SK-N-SH treated with all-trans-retinoic acid at 6 μM for 48 hours (cell line): ENCODE data around the gene GLRX.
A peak's percentile ranks its signal among the peaks of the same experiment; 100 is the strongest.

ENCODE experiments used
- ATAC-seq: fragments of 200-7000 bp; cut with Tn5 transposase; 3 replicates; pipeline ENCODE4 v1.9.1; 2020; ENCODE audit warnings: mild to moderate bottlenecking, moderate library complexity
- ARNTL ChIP-seq: fragments of 450-650 bp; formaldehyde crosslinking; IDR thresholded peaks from 2 replicates; pipeline ENCODE4 v1.5.0; 2020; ENCODE audit warnings: low read depth, mild to moderate bottlenecking, moderate library complexity, borderline replicate concordance
- BACH2 ChIP-seq: fragments of 250-450 bp; sonication (Bioruptor Pico); IDR thresholded peaks from 2 replicates; pipeline ENCODE4 v1.9.0; 2021; ENCODE audit warnings: mild to moderate bottlenecking, borderline replicate concordance
- CREB5 ChIP-seq: fragments of 250-450 bp; sonication (Bioruptor Pico); IDR thresholded peaks from 2 replicates; pipeline ENCODE4 v1.5.1; 2020; ENCODE audit warnings: low read depth, mild to moderate bottlenecking, moderate library complexity
- CSDC2 ChIP-seq: fragments of 250-450 bp; sonication (Bioruptor Pico); IDR thresholded peaks from 2 replicates; pipeline ENCODE4 v1.5.0; 2020; ENCODE audit warnings: mild to moderate bottlenecking, moderate library complexity
- ESRRG ChIP-seq: fragments of 250-450 bp; sonication (Bioruptor Pico); IDR thresholded peaks from 2 replicates; pipeline ENCODE4 v1.6.1; 2021; ENCODE audit warnings: mild to moderate bottlenecking
- GLIS3 ChIP-seq: fragments of 250-450 bp; sonication (Bioruptor Pico); IDR thresholded peaks from 2 replicates; pipeline ENCODE4 v1.5.0; 2020; ENCODE audit warnings: mild to moderate bottlenecking, moderate library complexity
- ISL1 ChIP-seq: fragments of 250-450 bp; sonication (Bioruptor Pico); IDR thresholded peaks from 2 replicates; pipeline ENCODE4 v2.1.2; 2022; ENCODE audit warnings: mild to moderate bottlenecking, moderate library complexity
- OSR1 ChIP-seq: fragments of 250-450 bp; sonication (Bioruptor Pico); IDR thresholded peaks from 2 replicates; pipeline ENCODE4 v1.8.0; 2022; ENCODE audit warnings: moderate library complexity, mild to moderate bottlenecking, inconsistent platforms
- PPARA ChIP-seq: fragments of 250-450 bp; sonication (Bioruptor Pico); IDR thresholded peaks from 2 replicates; pipeline ENCODE4 v1.5.0; 2020; ENCODE audit warnings: mild to moderate bottlenecking, borderline replicate concordance
- RARB ChIP-seq: fragments of 250-450 bp; sonication (Bioruptor Pico); IDR thresholded peaks from 2 replicates; pipeline ENCODE4 v1.8.0; 2021; ENCODE audit warnings: mild to moderate bottlenecking, moderate library complexity
- TCF4 ChIP-seq: fragments of 250-450 bp; sonication (Bioruptor Pico); IDR thresholded peaks from 2 replicates; pipeline ENCODE4 v1.8.0; 2021; ENCODE audit warnings: mild to moderate bottlenecking, moderate library complexity, borderline replicate concordance
- TOX ChIP-seq: fragments of 250-450 bp; sonication (Bioruptor Pico); IDR thresholded peaks from 2 replicates; pipeline ENCODE4 v1.8.0; 2021; ENCODE audit warnings: mild to moderate bottlenecking, moderate library complexity, borderline replicate concordance
- ZC3H10 ChIP-seq: fragments of 250-450 bp; sonication (Bioruptor Pico); IDR thresholded peaks from 2 replicates; pipeline ENCODE4 v1.5.1; 2021; ENCODE audit warnings: mild to moderate bottlenecking, moderate library complexity
- ZFP3 ChIP-seq: fragments of 250-450 bp; sonication (Bioruptor Pico); IDR thresholded peaks from 2 replicates; pipeline ENCODE4 v1.5.0; 2020; ENCODE audit warnings: mild to moderate bottlenecking, moderate library complexity
- ZNF565 ChIP-seq: fragments of 450-650 bp; formaldehyde crosslinking; conservative IDR thresholded peaks from 2 replicates; pipeline ENCODE4 v1.5.0; 2020; ENCODE audit warnings: low read depth, mild to moderate bottlenecking, moderate library complexity
- ZNF70 ChIP-seq: fragments of 450-650 bp; formaldehyde crosslinking; IDR thresholded peaks from 2 replicates; pipeline ENCODE4 v1.5.0; 2020; ENCODE audit warnings: mild to moderate bottlenecking, moderate library complexity
- ZNF8 ChIP-seq: fragments of 450-650 bp; formaldehyde crosslinking; IDR thresholded peaks from 2 replicates; pipeline ENCODE4 v1.5.0; 2020; ENCODE audit warnings: mild to moderate bottlenecking, moderate library complexity
- TF ChIP-seq, protein P1 (sequence below): fragments of 250-450 bp; sonication (Bioruptor Pico); IDR thresholded peaks from 2 replicates; pipeline ENCODE4 v1.5.0; 2020; ENCODE audit warnings: mild to moderate bottlenecking, moderate library complexity
- TF ChIP-seq, protein P2 (sequence below): fragments of 250-450 bp; sonication (Bioruptor Pico); IDR thresholded peaks from 2 replicates; pipeline ENCODE4 v1.8.0; 2020; ENCODE audit warnings: mild to moderate bottlenecking, moderate library complexity, borderline replicate concordance
- TF ChIP-seq, protein P3 (sequence below): fragments of 250-450 bp; sonication (Bioruptor Pico); IDR thresholded peaks from 2 replicates; pipeline ENCODE4 v1.8.0; 2021; ENCODE audit warnings: low read depth, mild to moderate bottlenecking, moderate library complexity, borderline replicate concordance

The GLRX gene

GRCh38 chr5:95858661-95859595, 36.4 kb upstream of the GLRX start:
- 0 out of 2 replicates have a peak, but pooled peaks have one; percentile 27 for TF ChIP-seq ZC3H10
- no peak for TF ChIP-seq ISL1 (CRISPR knock-in tag)
- TF ChIP-seq, protein P1, sequence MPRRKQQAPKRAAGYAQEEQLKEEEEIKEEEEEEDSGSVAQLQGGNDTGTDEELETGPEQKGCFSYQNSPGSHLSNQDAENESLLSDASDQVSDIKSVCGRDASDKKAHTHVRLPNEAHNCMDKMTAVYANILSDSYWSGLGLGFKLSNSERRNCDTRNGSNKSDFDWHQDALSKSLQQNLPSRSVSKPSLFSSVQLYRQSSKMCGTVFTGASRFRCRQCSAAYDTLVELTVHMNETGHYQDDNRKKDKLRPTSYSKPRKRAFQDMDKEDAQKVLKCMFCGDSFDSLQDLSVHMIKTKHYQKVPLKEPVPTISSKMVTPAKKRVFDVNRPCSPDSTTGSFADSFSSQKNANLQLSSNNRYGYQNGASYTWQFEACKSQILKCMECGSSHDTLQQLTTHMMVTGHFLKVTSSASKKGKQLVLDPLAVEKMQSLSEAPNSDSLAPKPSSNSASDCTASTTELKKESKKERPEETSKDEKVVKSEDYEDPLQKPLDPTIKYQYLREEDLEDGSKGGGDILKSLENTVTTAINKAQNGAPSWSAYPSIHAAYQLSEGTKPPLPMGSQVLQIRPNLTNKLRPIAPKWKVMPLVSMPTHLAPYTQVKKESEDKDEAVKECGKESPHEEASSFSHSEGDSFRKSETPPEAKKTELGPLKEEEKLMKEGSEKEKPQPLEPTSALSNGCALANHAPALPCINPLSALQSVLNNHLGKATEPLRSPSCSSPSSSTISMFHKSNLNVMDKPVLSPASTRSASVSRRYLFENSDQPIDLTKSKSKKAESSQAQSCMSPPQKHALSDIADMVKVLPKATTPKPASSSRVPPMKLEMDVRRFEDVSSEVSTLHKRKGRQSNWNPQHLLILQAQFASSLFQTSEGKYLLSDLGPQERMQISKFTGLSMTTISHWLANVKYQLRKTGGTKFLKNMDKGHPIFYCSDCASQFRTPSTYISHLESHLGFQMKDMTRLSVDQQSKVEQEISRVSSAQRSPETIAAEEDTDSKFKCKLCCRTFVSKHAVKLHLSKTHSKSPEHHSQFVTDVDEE (CRISPR knock-in tag), result peak; percentile 16; the same call in 1 of the 2 replicates
- no peak; the same call in 1 of the 2 replicates for TF ChIP-seq TCF4 (CRISPR knock-in tag)
- no peak for TF ChIP-seq ZNF8
- TF ChIP-seq ARNTL (CRISPR knock-in tag), result no peak
- TF ChIP-seq ZNF70 (CRISPR knock-in tag), result no peak
- TF ChIP-seq TOX (CRISPR knock-in tag), result peak; percentile 28; the same call in 1 of the 2 replicates
- no peak for TF ChIP-seq BACH2 (CRISPR knock-in tag)
- no peak for TF ChIP-seq ZFP3
- TF ChIP-seq, all 23 proteins: peak for 3

GRCh38 chr5:95858023-95858461, 35.5 kb upstream of the GLRX start:
- ATAC-seq, result peak; percentile 48
- TF ChIP-seq CSDC2 (CRISPR knock-in tag), result no peak
- no peak for TF ChIP-seq TCF4 (CRISPR knock-in tag)
- TF ChIP-seq ISL1 (CRISPR knock-in tag), result no peak
- TF ChIP-seq GLIS3, result no peak
- no peak for TF ChIP-seq ZC3H10
- TF ChIP-seq PPARA (CRISPR knock-in tag), result no peak
- TF ChIP-seq CREB5 (CRISPR knock-in tag), result no peak
- TF ChIP-seq RARB (CRISPR knock-in tag), result no peak
- no peak for TF ChIP-seq ARNTL (CRISPR knock-in tag)
- TF ChIP-seq, protein P2, sequence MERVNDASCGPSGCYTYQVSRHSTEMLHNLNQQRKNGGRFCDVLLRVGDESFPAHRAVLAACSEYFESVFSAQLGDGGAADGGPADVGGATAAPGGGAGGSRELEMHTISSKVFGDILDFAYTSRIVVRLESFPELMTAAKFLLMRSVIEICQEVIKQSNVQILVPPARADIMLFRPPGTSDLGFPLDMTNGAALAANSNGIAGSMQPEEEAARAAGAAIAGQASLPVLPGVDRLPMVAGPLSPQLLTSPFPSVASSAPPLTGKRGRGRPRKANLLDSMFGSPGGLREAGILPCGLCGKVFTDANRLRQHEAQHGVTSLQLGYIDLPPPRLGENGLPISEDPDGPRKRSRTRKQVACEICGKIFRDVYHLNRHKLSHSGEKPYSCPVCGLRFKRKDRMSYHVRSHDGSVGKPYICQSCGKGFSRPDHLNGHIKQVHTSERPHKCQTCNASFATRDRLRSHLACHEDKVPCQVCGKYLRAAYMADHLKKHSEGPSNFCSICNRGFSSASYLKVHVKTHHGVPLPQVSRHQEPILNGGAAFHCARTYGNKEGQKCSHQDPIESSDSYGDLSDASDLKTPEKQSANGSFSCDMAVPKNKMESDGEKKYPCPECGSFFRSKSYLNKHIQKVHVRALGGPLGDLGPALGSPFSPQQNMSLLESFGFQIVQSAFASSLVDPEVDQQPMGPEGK (CRISPR knock-in tag), result no peak
- TF ChIP-seq, protein P3, sequence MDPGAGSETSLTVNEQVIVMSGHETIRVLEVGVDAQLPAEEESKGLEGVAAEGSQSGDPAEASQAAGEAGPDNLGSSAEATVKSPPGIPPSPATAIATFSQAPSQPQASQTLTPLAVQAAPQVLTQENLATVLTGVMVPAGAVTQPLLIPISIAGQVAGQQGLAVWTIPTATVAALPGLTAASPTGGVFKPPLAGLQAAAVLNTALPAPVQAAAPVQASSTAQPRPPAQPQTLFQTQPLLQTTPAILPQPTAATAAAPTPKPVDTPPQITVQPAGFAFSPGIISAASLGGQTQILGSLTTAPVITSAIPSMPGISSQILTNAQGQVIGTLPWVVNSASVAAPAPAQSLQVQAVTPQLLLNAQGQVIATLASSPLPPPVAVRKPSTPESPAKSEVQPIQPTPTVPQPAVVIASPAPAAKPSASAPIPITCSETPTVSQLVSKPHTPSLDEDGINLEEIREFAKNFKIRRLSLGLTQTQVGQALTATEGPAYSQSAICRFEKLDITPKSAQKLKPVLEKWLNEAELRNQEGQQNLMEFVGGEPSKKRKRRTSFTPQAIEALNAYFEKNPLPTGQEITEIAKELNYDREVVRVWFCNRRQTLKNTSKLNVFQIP (CRISPR knock-in tag), result no peak
- no peak for TF ChIP-seq ZNF70 (CRISPR knock-in tag)
- TF ChIP-seq ZNF8, result no peak
- TF ChIP-seq ZFP3, result no peak
- no peak for TF ChIP-seq ESRRG (CRISPR knock-in tag)
- no peak for TF ChIP-seq OSR1 (CRISPR knock-in tag)

More at GRCh38 chr5:95858661-95859595, 36.4 kb upstream of the GLRX start:
- peak; percentile 92 for ATAC-seq

GRCh38 chr5:95857185-95857945, 34.8 kb upstream of the GLRX start:
- no peak for ATAC-seq
- TF ChIP-seq OSR1 (CRISPR knock-in tag) (no peak), ZNF565 (CRISPR knock-in tag) (no peak), TCF4 (CRISPR knock-in tag) (no peak)
